Measurements from ENCODE around the gene CLIC3.

GRCh38 chr9:136951541-136952320, 44.6 kb downstream of the CLIC3 start, which contains the start of gene LCN12:
- TF ChIP-seq CTCF (IDR thresholded peaks at IDR 0.05) (no peak), POLR2AphosphoS5 (IDR thresholded peaks at IDR 0.05) (no peak), POLR2A (IDR thresholded peaks at IDR 0.05) (no peak), EP300 (IDR thresholded peaks at IDR 0.05; ENCODE audit: low read depth) (no peak)
